NCI-H1694 treated with DMSO at 0.1 percent for 48 hours (cell line): Measurements from ENCODE around the gene SRRM4.
"Not testable (repeated sequence)": the region's sequence is repeated elsewhere in the genome, so short reads cannot be mapped to it uniquely, and the experiment has no call there.

Experiments used
- DNase-seq: peaks from one replicate; lab custom pipeline; 2025; lab: John Stamatoyannopoulos, UW

SRRM4 gene

GRCh38 chr12:119069147-119069642, 87.9 kb downstream of the SRRM4 start:
- DNase-seq: no peak

- DNase-seq: no peak
Observed at GRCh38 chr12:119071176-119071575, 89.8 kb downstream of the SRRM4 start.

- DNase-seq: no peak
Observed at GRCh38 chr12:119071638-119072231, 90.4 kb downstream of the SRRM4 start.

GRCh38 chr12:119072440-119072839, 91.1 kb downstream of the SRRM4 start:
- no peak for DNase-seq

GRCh38 chr12:119075222-119075787, 94.0 kb downstream of the SRRM4 start:
- DNase-seq: no peak

- DNase-seq: no peak
Observed at GRCh38 chr12:119075918-119076317, 94.6 kb downstream of the SRRM4 start.

GRCh38 chr12:119079530-119079929, 98.2 kb downstream of the SRRM4 start:
- DNase-seq: no peak

GRCh38 chr12:119082016-119082415, 100.7 kb downstream of the SRRM4 start:
- DNase-seq: peak; percentile 28

GRCh38 chr12:119082496-119082895, 101.2 kb downstream of the SRRM4 start:
- peak; percentile 50 for DNase-seq

- no peak for DNase-seq
Observed at GRCh38 chr12:119088685-119089379, 107.5 kb downstream of the SRRM4 start.

- DNase-seq: no peak
Observed at GRCh38 chr12:119089380-119090013, 108.2 kb downstream of the SRRM4 start.

GRCh38 chr12:119090276-119090675, 108.9 kb downstream of the SRRM4 start:
- no peak for DNase-seq

GRCh38 chr12:119090865-119091264, 109.5 kb downstream of the SRRM4 start:
- DNase-seq: no peak

GRCh38 chr12:119096429-119097202, 115.3 kb downstream of the SRRM4 start:
- DNase-seq: no peak

- DNase-seq: no peak
Observed at GRCh38 chr12:119100933-119101332, 119.6 kb downstream of the SRRM4 start.

GRCh38 chr12:119102274-119102673, 120.9 kb downstream of the SRRM4 start:
- DNase-seq: no peak

- no peak for DNase-seq
Observed at GRCh38 chr12:119102714-119103113, 121.4 kb downstream of the SRRM4 start.

GRCh38 chr12:119104969-119105368, 123.6 kb downstream of the SRRM4 start:
- DNase-seq: not testable (repeated sequence)

- DNase-seq: no peak
Observed at GRCh38 chr12:119113496-119113986, 132.2 kb downstream of the SRRM4 start.

- DNase-seq: no peak
Observed at GRCh38 chr12:119114294-119114693, 133.0 kb downstream of the SRRM4 start.

- peak; percentile 50 for DNase-seq
Observed at GRCh38 chr12:119115296-119115905, 134.1 kb downstream of the SRRM4 start.
